HepG2 (cell line): ENCODE measurements around the gene NME7. TPM values are rescaled to one million over a fixed set of nuclear protein-coding genes. Genes with fewer than 3 reads are reported as not detected.

ENCODE experiments used
- CCAR2 ChIP-seq: fragments of 200-400 bp; formaldehyde crosslinking; optimal IDR thresholded peaks from 2 replicates; pipeline ENCODE3; 2018; ENCODE audit warnings: low read depth, mild to moderate bottlenecking, low read length, moderate library complexity
- CENPX ChIP-seq: sonication (generic); formaldehyde crosslinking; IDR thresholded peaks from 2 replicates; pipeline ENCODE4 v1.9.0; 2021; ENCODE audit warnings: mild to moderate bottlenecking, missing genetic modification reagents, moderate library complexity
- GATAD1 ChIP-seq: IDR thresholded peaks from 2 replicates; pipeline ENCODE4 v1.6.1; 2016; ENCODE audit warnings: missing genetic modification reagents, missing compliant biosample characterization
- GTF3A ChIP-seq: sonication (generic); formaldehyde crosslinking; conservative IDR thresholded peaks from 2 replicates; pipeline ENCODE4 v1.4.0; 2020; ENCODE audit warnings: mild to moderate bottlenecking, missing genetic modification reagents
- KDM6A ChIP-seq: IDR thresholded peaks from 2 replicates; pipeline ENCODE4 v1.6.1; 2016; ENCODE audit warnings: low read depth
- NAIF1 ChIP-seq: sonication (generic); formaldehyde crosslinking; IDR thresholded peaks from 2 replicates; pipeline ENCODE4 v1.5.0; 2020; ENCODE audit warnings: mild to moderate bottlenecking, missing genetic modification reagents, borderline replicate concordance
- NFIC ChIP-seq: IDR thresholded peaks from 2 replicates; pipeline ENCODE4 v1.6.1; 2012; ENCODE audit warnings: mild to moderate bottlenecking, low read length, inconsistent platforms
- NR2F6 ChIP-seq, 2 experiments: IDR thresholded peaks; 2 replicates each; pipeline ENCODE4 v1.6.1; 2016; ENCODE audit warnings: antibody characterized with exemption in 1 of 2, mild to moderate bottlenecking in 1 of 2
- PCBP2 ChIP-seq: fragments of 200-400 bp; formaldehyde crosslinking; optimal IDR thresholded peaks from 2 replicates; pipeline ENCODE3; 2018; ENCODE audit warnings: low read length, low read depth; ENCODE audit not compliant: poor library complexity, severe bottlenecking
- RXRA ChIP-seq: sonication (generic); formaldehyde crosslinking; IDR thresholded peaks from 2 replicates; pipeline ENCODE4 v1.5.1; 2020; ENCODE audit warnings: missing genetic modification reagents
- SP2 ChIP-seq: sonication (generic); formaldehyde crosslinking; IDR thresholded peaks from 2 replicates; pipeline ENCODE4 v1.5.1; 2020; ENCODE audit warnings: mild to moderate bottlenecking, missing genetic modification reagents
- SRSF4 ChIP-seq: fragments of 200-400 bp; formaldehyde crosslinking; IDR thresholded peaks from one replicate; pipeline ENCODE4 v1.6.1; 2018; ENCODE audit warnings: mild to moderate bottlenecking, low read depth, low read length, moderate library complexity; ENCODE audit not compliant: poor library complexity, severe bottlenecking
- TBP ChIP-seq: sonication (generic); formaldehyde crosslinking; IDR thresholded peaks from 2 replicates; pipeline ENCODE4 v1.5.0; 2020; ENCODE audit warnings: missing genetic modification reagents
- TP53 ChIP-seq: sonication (generic); formaldehyde crosslinking; conservative IDR thresholded peaks from 2 replicates; pipeline ENCODE4 v1.4.0; 2020; ENCODE audit warnings: missing genetic modification reagents
- UBTF ChIP-seq: sonication (generic); formaldehyde crosslinking; IDR thresholded peaks from 2 replicates; pipeline ENCODE4 v1.4.0; 2020; ENCODE audit warnings: mild to moderate bottlenecking, missing genetic modification reagents
- ZBTB3 ChIP-seq: sonication (generic); formaldehyde crosslinking; IDR thresholded peaks from 2 replicates; pipeline ENCODE4 v1.4.0; 2020; ENCODE audit warnings: low read depth, mild to moderate bottlenecking, moderate library complexity, missing genetic modification reagents, borderline replicate concordance
- ZBTB43 ChIP-seq: sonication (generic); formaldehyde crosslinking; conservative IDR thresholded peaks from 2 replicates; pipeline ENCODE4 v1.4.0; 2020; ENCODE audit warnings: missing genetic modification reagents
- ZFP41 ChIP-seq: sonication (generic); formaldehyde crosslinking; IDR thresholded peaks from 2 replicates; pipeline ENCODE4 v1.4.0; 2020; ENCODE audit warnings: mild to moderate bottlenecking, missing genetic modification reagents, borderline replicate concordance
- ZKSCAN5 ChIP-seq: sonication (generic); formaldehyde crosslinking; IDR thresholded peaks from 2 replicates; pipeline ENCODE4 v1.5.1; 2020; ENCODE audit warnings: mild to moderate bottlenecking, missing genetic modification reagents
- ZMYM3 ChIP-seq: sonication (generic); formaldehyde crosslinking; IDR thresholded peaks from 2 replicates; pipeline ENCODE4 v1.5.1; 2020; ENCODE audit warnings: mild to moderate bottlenecking, missing genetic modification reagents
- ZNF281 ChIP-seq: sonication (generic); formaldehyde crosslinking; IDR thresholded peaks from 2 replicates; pipeline ENCODE4 v1.4.0; 2020; ENCODE audit warnings: missing genetic modification reagents, borderline replicate concordance
- ZNF570 ChIP-seq: sonication (generic); formaldehyde crosslinking; IDR thresholded peaks from 2 replicates; pipeline ENCODE4 v1.4.0; 2020; ENCODE audit warnings: mild to moderate bottlenecking, missing genetic modification reagents, borderline replicate concordance
- ZNF589 ChIP-seq: sonication (generic); formaldehyde crosslinking; conservative IDR thresholded peaks from 2 replicates; pipeline ENCODE4 v1.8.0; 2022; ENCODE audit warnings: mild to moderate bottlenecking, moderate library complexity, missing genetic modification reagents
- ZNF775 ChIP-seq: sonication (generic); formaldehyde crosslinking; IDR thresholded peaks from 2 replicates; pipeline ENCODE4 v1.4.0; 2020; ENCODE audit warnings: missing genetic modification reagents, mild to moderate bottlenecking, moderate library complexity, borderline replicate concordance
- ZNF816 ChIP-seq: sonication (generic); formaldehyde crosslinking; IDR thresholded peaks from 2 replicates; pipeline ENCODE4 v1.8.0; 2022; ENCODE audit warnings: missing genetic modification reagents, mild to moderate bottlenecking, borderline replicate concordance
- polyA plus RNA-seq, 8 experiments: library from polyadenylated mRNA; depleted of rRNA in 3 of 8; stranded (reverse) in 7 of 8; unstranded in 1 of 8; fragments of >200 nt; fragmentation: Illumina TruSeq in 4 of 8; extraction: Trizol in 4 of 8; gene quantifications; 2 replicates each; pipeline versions ENCODE4 v1.2.1 to v1.2.3, GENCODE V29; 2011 to 2016; ENCODE audit warnings: low read depth in 4 of 8, missing spikeins in 1 of 8, mixed read lengths in 1 of 8; ENCODE audit not compliant: insufficient read depth in 1 of 8
- total RNA-seq, 5 experiments: library from RNA; depleted of rRNA; stranded (reverse); fragments of >200 nt; fragmentation: Illumina TruSeq; extraction: Trizol; gene quantifications; 2 replicates each; pipeline ENCODE4 v1.2.3, GENCODE V29; 2016; ENCODE audit warnings: low read depth in 1 of 5

The NME7 gene
- total and polyA plus RNA-seq, 2 of the 13 experiments (the other 11 are each of a cell fraction or from before 2014, with no cell fraction given): 9.4 to 22.5 TPM

- TF ChIP-seq UBTF (CRISPR knock-in tag) (no peak), ZNF775 (CRISPR knock-in tag) (no peak), NAIF1 (CRISPR knock-in tag) (no peak), GATAD1 (CRISPR knock-in tag) (peak; percentile 88), ZNF589 (CRISPR knock-in tag) (no peak), ZFP41 (CRISPR knock-in tag) (no peak), ZBTB43 (no peak), CENPX (CRISPR knock-in tag) (no peak), TBP (no peak), SP2 (CRISPR knock-in tag) (peak; percentile 66), NFIC (0 out of 2 replicates have a peak, but pooled peaks have one; percentile 13), ZKSCAN5 (no peak), CCAR2 (no peak), TP53 (no peak), RXRA (CRISPR knock-in tag) (no peak; the same call in 1 of the 2 replicates), KDM6A (CRISPR knock-in tag) (no peak), ZNF570 (CRISPR knock-in tag) (no peak), SRSF4 (no peak), ZNF281 (CRISPR knock-in tag) (no peak), NR2F6 (IDR thresholded peaks at IDR 0.05) (no peak), NR2F6 (CRISPR knock-in tag; IDR thresholded peaks at IDR 0.05) (peak; percentile 12; the same call in 1 of the 2 replicates), ZBTB3 (CRISPR knock-in tag) (no peak), ZMYM3 (CRISPR knock-in tag) (no peak), PCBP2 (no peak), ZNF816 (CRISPR knock-in tag) (no peak), GTF3A (CRISPR knock-in tag) (no peak)
Observed at GRCh38 chr1:169367686-169368405, at the start of gene NME7, which contains the start of gene BLZF1 (continued).
